DND-41 (cell line): ENCODE results near the gene PTPN1.

ENCODE experiments used
- ATAC-seq: fragments of 200-7000 bp; cut with Tn5 transposase; 3 replicates; pipeline ENCODE4 v1.9.1; 2021; ENCODE audit warnings: low read depth; ENCODE audit not compliant: insufficient read depth
- DNase-seq: peaks from one replicate; pipeline ENCODE4 v3.0.0-alpha.2; 2020
- H2AFZ ChIP-seq: 2 replicates; pipeline ENCODE4 v1.6.0; 2012; ENCODE audit warnings: low read depth, low read length
- H3K27ac ChIP-seq: 2 replicates; pipeline ENCODE4 v1.5.1; 2012; ENCODE audit warnings: low read length, inconsistent platforms
- H3K27me3 ChIP-seq: fragments of 200-600 bp; sonication (generic); 2 replicates; pipeline ENCODE4 v1.6.0; 2012; ENCODE audit warnings: low read length, mild to moderate bottlenecking, inconsistent platforms; ENCODE audit not compliant: insufficient read depth, poor library complexity
- H3K36me3 ChIP-seq: 2 replicates; pipeline ENCODE4 v1.5.1; 2012; ENCODE audit warnings: low read length, inconsistent platforms; ENCODE audit not compliant: insufficient read depth
- H3K4me1 ChIP-seq: 2 replicates; pipeline ENCODE4 v1.5.1; 2012; ENCODE audit warnings: mild to moderate bottlenecking, low read length; ENCODE audit not compliant: insufficient read depth
- H3K4me2 ChIP-seq: 2 replicates; pipeline ENCODE4 v1.6.0; 2012; ENCODE audit warnings: mild to moderate bottlenecking, moderate library complexity, low read length, inconsistent platforms; ENCODE audit not compliant: insufficient read depth
- H3K4me3 ChIP-seq, 2 experiments: fragments of 200-600 bp in 1 of 2; shearing (Covaris generic) in 1 of 2; 2 replicates each; pipeline ENCODE4 v1.5.1; 2012 to 2016; ENCODE audit warnings: inconsistent platforms in 2 of 2, low read length in 2 of 2, mild to moderate bottlenecking in 2 of 2, low read depth in 1 of 2, moderate library complexity in 1 of 2
- H3K79me2 ChIP-seq: 2 replicates; pipeline ENCODE4 v1.6.0; 2012; ENCODE audit warnings: low read length, inconsistent platforms; ENCODE audit not compliant: insufficient read depth
- H3K9ac ChIP-seq: 2 replicates; pipeline ENCODE4 v1.6.0; 2012; ENCODE audit warnings: low read depth, mild to moderate bottlenecking, inconsistent platforms, low read length, moderate library complexity
- H3K9me3 ChIP-seq: 2 replicates; pipeline ENCODE4 v1.5.1; 2012; ENCODE audit warnings: low read length, moderate library complexity, mild to moderate bottlenecking, inconsistent platforms; ENCODE audit not compliant: insufficient read depth, severe bottlenecking
- H4K20me1 ChIP-seq: 2 replicates; pipeline ENCODE4 v1.6.0; 2012; ENCODE audit warnings: low read length; ENCODE audit not compliant: insufficient read depth
- CTCF ChIP-seq: IDR thresholded peaks from 2 replicates; pipeline ENCODE4 v1.5.1; 2012; ENCODE audit warnings: borderline replicate concordance, low read length, moderate library complexity, mild to moderate bottlenecking; ENCODE audit not compliant: poor library complexity, severe bottlenecking; ENCODE audit errors: extremely low read depth
- EZH2 ChIP-seq: IDR thresholded peaks from 3 replicates; pipeline ENCODE4 v1.6.1; 2012; ENCODE audit warnings: borderline replicate concordance, low read depth, mild to moderate bottlenecking, moderate library complexity, low read length, inconsistent platforms; ENCODE audit not compliant: severe bottlenecking

PTPN1 gene

GRCh38 chr20:50560867-50561266 lies 50.7 kb downstream of the PTPN1 start:
- Histone ChIP-seq H3K36me3 (peaks cover 36% of the 10 kb centered on the region), H2AFZ (no peak overlapping the region), H3K79me2 (peaks cover 32% of the 10 kb centered on the region), H4K20me1 (peaks cover 17% of the 10 kb centered on the region; the same call in 1 of the 2 replicates), H3K27me3 (no peaks in the 10 kb centered on the region), H3K9me3 (no peaks in the 10 kb centered on the region), H3K4me1 (no peaks in the 10 kb centered on the region), H3K4me2 (no peak overlapping the region), H3K9ac (no peak overlapping the region), H3K4me3 (no peak overlapping the region), H3K27ac (no peak overlapping the region)
- DNase-seq (no peak), ATAC-seq (no peak)
- no peak for TF ChIP-seq EZH2
- no peak for TF ChIP-seq CTCF

GRCh38 chr20:50561379-50562078 lies 51.3 kb downstream of the PTPN1 start:
- H3K4me2 ChIP-seq: no peak overlapping the region
- peaks cover 43% of the 10 kb centered on the region for H3K36me3 ChIP-seq
- no peak overlapping the region for H3K9ac ChIP-seq
- ATAC-seq: no peak
- H3K4me3 ChIP-seq: no peak overlapping the region
- no peak overlapping the region for H2AFZ ChIP-seq
- no peaks in the 10 kb centered on the region for H3K4me1 ChIP-seq
- TF ChIP-seq CTCF (no peak), EZH2 (no peak)
- H3K9me3 ChIP-seq: no peaks in the 10 kb centered on the region
- DNase-seq: no peak
- H3K79me2 ChIP-seq: peaks cover 28% of the 10 kb centered on the region
- H4K20me1 ChIP-seq: peaks cover 20% of the 10 kb centered on the region; the same call in 1 of the 2 replicates
- H3K27me3 ChIP-seq: no peaks in the 10 kb centered on the region
- no peak overlapping the region for H3K27ac ChIP-seq

- H3K79me2 ChIP-seq: peaks cover 22% of the 10 kb centered on the region
- DNase-seq: no peak
- no peak overlapping the region for H3K4me3 ChIP-seq
- H2AFZ ChIP-seq: no peak overlapping the region
- H3K4me1 ChIP-seq: no peaks in the 10 kb centered on the region
- H3K36me3 ChIP-seq: peaks cover 48% of the 10 kb centered on the region
- no peak for ATAC-seq
- TF ChIP-seq EZH2 (no peak), CTCF (no peak)
- H4K20me1 ChIP-seq: peaks cover 22% of the 10 kb centered on the region; the same call in 1 of the 2 replicates
- no peak overlapping the region for H3K27ac ChIP-seq
- no peaks in the 10 kb centered on the region for H3K27me3 ChIP-seq
- no peak overlapping the region for H3K4me2 ChIP-seq
- H3K9me3 ChIP-seq: no peaks in the 10 kb centered on the region
- H3K9ac ChIP-seq: no peak overlapping the region
Observed at GRCh38 chr20:50562262-50562701, 52.1 kb downstream of the PTPN1 start.
